SK-N-SH treated with all-trans-retinoic acid at 6 μM for 48 hours (cell line): ENCODE data around the gene KDF1.
"Not testable (repeated sequence)": the region's sequence is repeated elsewhere in the genome, so short reads cannot be mapped to it uniquely, and the experiment has no call there.

Source experiments
- PATZ1 ChIP-seq: fragments of 250-450 bp; sonication (Bioruptor Pico); IDR thresholded peaks from 2 replicates; pipeline ENCODE4 v1.8.0; 2020; ENCODE audit warnings: mild to moderate bottlenecking, moderate library complexity, borderline replicate concordance
- ZFP3 ChIP-seq: fragments of 250-450 bp; sonication (Bioruptor Pico); IDR thresholded peaks from 2 replicates; pipeline ENCODE4 v1.5.0; 2020; ENCODE audit warnings: mild to moderate bottlenecking, moderate library complexity

- not testable (repeated sequence) for TF ChIP-seq PATZ1, ZFP3
Measured at GRCh38 chr1:26989403-26990109, 29.3 kb upstream of the KDF1 start.
